Measurements from ENCODE around the gene LPCAT4.
A peak's percentile ranks its signal among the peaks of the same experiment; 100 is the strongest.

LPCAT4 gene

GRCh38 chr15:34365091-34365825, 1.7 kb downstream of the LPCAT4 start:
- no peaks in the 10 kb centered on the region for H3K9me3 ChIP-seq (ENCODE audit: control insufficient read depth, insufficient read depth, low read length)
- peak overlapping the region; percentile 97 for H3K4me2 ChIP-seq (ENCODE audit: low read length)
- 0 out of 2 replicates have a peak, but pooled peaks cover 4% of the 10 kb centered on the region for H4K20me1 ChIP-seq (ENCODE audit: control insufficient read depth, insufficient read depth, low read depth, low read length)
- no peak overlapping the region for H3K27ac ChIP-seq (ENCODE audit: low read depth, low read length)
- peaks cover 16% of the 10 kb centered on the region for H3F3A ChIP-seq (ENCODE audit: control insufficient read depth, insufficient read depth)
- peak overlapping the region; percentile 87 for H3K4me3 ChIP-seq (ENCODE audit: low read length)
- H3K27me3 ChIP-seq (ENCODE audit: control insufficient read depth, low read length) = no peaks in the 10 kb centered on the region
- TF ChIP-seq CTCF (IDR thresholded peaks at IDR 0.05; ENCODE audit: low read depth, low read length, poor library complexity, severe bottlenecking) = no peak
- no peak for TF ChIP-seq EZH2phosphoT487 (IDR thresholded peaks at IDR 0.05; ENCODE audit: borderline replicate concordance, low read length)
- peaks cover 38% of the 10 kb centered on the region for H3K36me3 ChIP-seq (ENCODE audit: control insufficient read depth, low read length)
- H3K79me2 ChIP-seq (ENCODE audit: control insufficient read depth, low read length) = peaks cover 23% of the 10 kb centered on the region
- no peaks in the 10 kb centered on the region for H3K9me2 ChIP-seq (replicated peaks; ENCODE audit: control insufficient read depth, low read length)
- H3K4me1 ChIP-seq (ENCODE audit: control insufficient read depth, low read length) = peaks cover 38% of the 10 kb centered on the region

GRCh38 chr15:34364041-34364440, 3.0 kb downstream of the LPCAT4 start:
- no peak overlapping the region for H3K4me2 ChIP-seq (ENCODE audit: low read length)
- no peaks in the 10 kb centered on the region for H3K9me3 ChIP-seq (ENCODE audit: control insufficient read depth, insufficient read depth, low read length)
- 0 out of 2 replicates have a peak, but pooled peaks cover 4% of the 10 kb centered on the region for H4K20me1 ChIP-seq (ENCODE audit: control insufficient read depth, insufficient read depth, low read depth, low read length)
- H3K9me2 ChIP-seq (replicated peaks; ENCODE audit: control insufficient read depth, low read length) = no peaks in the 10 kb centered on the region
- TF ChIP-seq EZH2phosphoT487 (IDR thresholded peaks at IDR 0.05; ENCODE audit: borderline replicate concordance, low read length) (no peak), CTCF (IDR thresholded peaks at IDR 0.05; ENCODE audit: low read depth, low read length, poor library complexity, severe bottlenecking) (no peak)
- peaks cover 4% of the 10 kb centered on the region; the same call in 1 of the 2 replicates for H3F3A ChIP-seq (ENCODE audit: control insufficient read depth, insufficient read depth)
- H3K4me3 ChIP-seq (ENCODE audit: low read length) = no peak overlapping the region
- H3K36me3 ChIP-seq (ENCODE audit: control insufficient read depth, low read length) = peaks cover 40% of the 10 kb centered on the region
- peaks cover 26% of the 10 kb centered on the region for H3K4me1 ChIP-seq (ENCODE audit: control insufficient read depth, low read length)
- peaks cover 23% of the 10 kb centered on the region for H3K79me2 ChIP-seq (ENCODE audit: control insufficient read depth, low read length)
- no peak overlapping the region for H3K27ac ChIP-seq (ENCODE audit: low read depth, low read length)
- H3K27me3 ChIP-seq (ENCODE audit: control insufficient read depth, low read length) = no peaks in the 10 kb centered on the region

- 0 out of 2 replicates have a peak, but pooled peaks cover 4% of the 10 kb centered on the region for H4K20me1 ChIP-seq (ENCODE audit: control insufficient read depth, insufficient read depth, low read depth, low read length)
- H3K27me3 ChIP-seq (ENCODE audit: control insufficient read depth, low read length) = no peaks in the 10 kb centered on the region
- no peak overlapping the region for H3K4me2 ChIP-seq (ENCODE audit: low read length)
- no peak overlapping the region for H3K4me3 ChIP-seq (ENCODE audit: low read length)
- H3F3A ChIP-seq (ENCODE audit: control insufficient read depth, insufficient read depth) = no peaks in the 10 kb centered on the region
- no peak for TF ChIP-seq CTCF (IDR thresholded peaks at IDR 0.05; ENCODE audit: low read depth, low read length, poor library complexity, severe bottlenecking)
- no peak for TF ChIP-seq EZH2phosphoT487 (IDR thresholded peaks at IDR 0.05; ENCODE audit: borderline replicate concordance, low read length)
- peaks cover 43% of the 10 kb centered on the region for H3K36me3 ChIP-seq (ENCODE audit: control insufficient read depth, low read length)
- H3K79me2 ChIP-seq (ENCODE audit: control insufficient read depth, low read length) = peaks cover 23% of the 10 kb centered on the region
- no peaks in the 10 kb centered on the region for H3K9me3 ChIP-seq (ENCODE audit: control insufficient read depth, insufficient read depth, low read length)
- H3K4me1 ChIP-seq (ENCODE audit: control insufficient read depth, low read length) = peaks cover 12% of the 10 kb centered on the region
- H3K9me2 ChIP-seq (replicated peaks; ENCODE audit: control insufficient read depth, low read length) = no peaks in the 10 kb centered on the region
- H3K27ac ChIP-seq (ENCODE audit: low read depth, low read length) = no peak overlapping the region
These were observed 4.8 kb downstream of the LPCAT4 start for GRCh38 chr15:34362047-34362773.

All from DOHH2 (cell line).